ENCODE measurements around the gene HOXB8.

- TF ChIP-seq CTCF (IDR thresholded peaks at IDR 0.05; ENCODE audit: poor library complexity) (no peak), EZH2 (IDR thresholded peaks at IDR 0.05; ENCODE audit: borderline replicate concordance) (no peak), EZH2phosphoT487 (IDR thresholded peaks at IDR 0.05; ENCODE audit: low read depth, severe bottlenecking, unreplicated experiment) (no peak)
These were observed 30.8 kb downstream of the HOXB8 start for GRCh38 chr17:48584223-48584741.

Data from hepatocyte (in vitro differentiated cells).